Natural killer cell (primary cell): ENCODE results near the gene MIER2. TPM values are rescaled to one million over a fixed set of nuclear protein-coding genes. Genes with fewer than 3 reads are reported as not detected.
"Not testable (repeated sequence)": the region's sequence is repeated elsewhere in the genome, so short reads cannot be mapped to it uniquely, and the experiment has no call there.

Source experiments
- ATAC-seq, 3 donors: fragments of 150-1000 bp in 2 of 3; fragments of 200-7000 bp in 1 of 3; cut with Tn5 transposase; 1 replicate in 1 of 3; 2 replicates in 2 of 3; pipeline ENCODE4 v1.10.0; 2021; ENCODE audit warnings: mild to moderate bottlenecking in 2 of 3, moderate library complexity in 2 of 3
- DNase-seq, 2 donors: peaks; one replicate each; pipeline versions ENCODE4 v3.0.0 to v3.0.0-alpha.2; 2013 to 2021; ENCODE audit warnings: mixed read lengths in 1 of 2
- H3K27ac ChIP-seq: one replicate; pipeline ENCODE4 v1.5.1; 2013; ENCODE audit warnings: mild to moderate bottlenecking, low read length
- H3K27me3 ChIP-seq: one replicate; pipeline ENCODE4 v1.6.1; 2013; ENCODE audit warnings: low read length; ENCODE audit not compliant: control insufficient read depth, insufficient read depth
- H3K36me3 ChIP-seq: one replicate; pipeline ENCODE4 v1.6.1; 2013; ENCODE audit warnings: low read length; ENCODE audit not compliant: control insufficient read depth, insufficient read depth
- H3K4me1 ChIP-seq: one replicate; pipeline ENCODE4 v1.6.1; 2013; ENCODE audit warnings: low read length; ENCODE audit not compliant: control insufficient read depth, insufficient read depth
- H3K4me3 ChIP-seq: one replicate; pipeline ENCODE4 v1.5.1; 2013; ENCODE audit warnings: low read length
- H3K9me3 ChIP-seq: one replicate; pipeline ENCODE4 v1.6.1; 2013; ENCODE audit warnings: low read length; ENCODE audit not compliant: control insufficient read depth, insufficient read depth
- H3K27ac Mint-ChIP-seq, 2 donors: one replicate each; pipeline ENCODE4 v1.8.0; 2022; ENCODE audit warnings: mild to moderate bottlenecking in 2 of 2, mixed read lengths in 2 of 2, moderate library complexity in 1 of 2
- H3K27me3 Mint-ChIP-seq, 2 donors: one replicate each; pipeline ENCODE4 v1.8.0; 2022; ENCODE audit warnings: low read depth in 2 of 2, mixed read lengths in 2 of 2
- H3K36me3 Mint-ChIP-seq: one replicate; pipeline ENCODE4 v1.8.0; 2022; ENCODE audit warnings: mixed read lengths
- H3K4me1 Mint-ChIP-seq, 2 donors: one replicate each; pipeline ENCODE4 v1.8.0; 2022; ENCODE audit warnings: mixed read lengths in 2 of 2
- H3K4me3 Mint-ChIP-seq: one replicate; pipeline ENCODE4 v1.8.0; 2022; ENCODE audit warnings: mild to moderate bottlenecking, moderate library complexity, mixed read lengths
- H3K9me3 Mint-ChIP-seq, 2 donors: one replicate each; pipeline ENCODE4 v1.8.0; 2022; ENCODE audit warnings: mixed read lengths in 2 of 2
- WGBS: methylation state at CpG from one replicate; pipeline ENCODE4 v1.1.7; 2013; ENCODE audit warnings: missing lambda C conversion rate; ENCODE audit not compliant: insufficient coverage; 5-methylcytosine and 5-hydroxymethylcytosine counted together
- intact Hi-C: fragments of 100-400 bp; cut with micrococcal nuclease; formaldehyde crosslinking; loops from one replicate; pipeline ENCODE4 v1.14.2; 2022
- total RNA-seq, 4 donors: library from RNA; stranded (reverse); fragments of 120-200 nt in 1 of 4; gene quantifications; one replicate each; pipeline versions ENCODE4 v1.2.3 to v1.2.4, GENCODE V29; 2013 to 2022
- TF ChIP-seq, protein P1 (sequence below): fragments of 200-600 bp; IDR thresholded peaks from one replicate; pipeline ENCODE4 v1.8.0; 2022; ENCODE audit warnings: antibody characterized with exemption

MIER2 gene
- total RNA-seq, 3 donors from 2014 or later (not counting 1 experiment from before 2014, with no cell fraction given): 14.8 to 17.7 (median 15.4) TPM

DNA sequence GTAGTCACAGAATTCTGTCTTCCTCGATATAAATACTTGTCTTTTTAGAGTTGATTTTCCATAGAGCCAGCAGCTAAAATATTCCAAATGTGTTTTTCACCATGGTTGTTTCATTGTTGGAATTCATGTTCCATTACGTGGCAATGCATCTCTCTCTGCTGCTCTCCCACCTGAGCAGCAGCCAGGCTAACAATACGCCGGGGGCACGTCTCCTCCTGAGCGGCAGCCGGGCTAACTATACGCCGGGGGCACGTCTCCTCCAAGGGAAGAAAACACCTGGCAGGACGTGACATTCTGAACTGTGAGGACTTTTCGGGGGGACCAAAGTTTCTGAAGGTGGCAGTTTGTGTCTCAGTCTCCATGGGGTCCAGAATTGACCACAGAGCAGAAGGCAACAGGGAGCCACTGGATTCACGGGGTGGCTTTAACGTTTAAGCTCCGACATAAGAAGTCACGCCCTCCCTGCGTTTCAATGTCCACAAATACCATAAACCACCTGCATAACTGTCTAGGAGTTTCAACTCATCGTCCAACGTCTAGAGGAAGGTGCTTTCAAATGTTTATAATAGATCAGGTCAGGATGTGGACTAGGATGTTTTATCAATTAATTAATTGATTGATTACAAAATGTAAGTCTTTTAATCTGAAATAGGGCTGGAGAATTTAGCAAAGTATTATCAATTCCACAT lies 68.5 kb downstream of the MIER2 start:
- H3K9me3 ChIP-seq: no peaks in the 10 kb centered on the region
- intact Hi-C loops: no loop called here
- no peaks in the 10 kb centered on the region for H3K4me1 ChIP-seq
- no peak overlapping the region for H3K27ac ChIP-seq
- ATAC-seq (no peak), DNase-seq (no peak)
- Mint-ChIP-seq H3K4me1 (no peaks in the 10 kb centered on the region), H3K27me3 (peaks cover 16 to 22% of the 10 kb centered on the region in 2 donors), H3K4me3 (no peak overlapping the region), H3K9me3 (no peaks in the 10 kb centered on the region), H3K27ac (no peak overlapping the region), H3K36me3 (no peaks in the 10 kb centered on the region)
- TF ChIP-seq, protein P1, sequence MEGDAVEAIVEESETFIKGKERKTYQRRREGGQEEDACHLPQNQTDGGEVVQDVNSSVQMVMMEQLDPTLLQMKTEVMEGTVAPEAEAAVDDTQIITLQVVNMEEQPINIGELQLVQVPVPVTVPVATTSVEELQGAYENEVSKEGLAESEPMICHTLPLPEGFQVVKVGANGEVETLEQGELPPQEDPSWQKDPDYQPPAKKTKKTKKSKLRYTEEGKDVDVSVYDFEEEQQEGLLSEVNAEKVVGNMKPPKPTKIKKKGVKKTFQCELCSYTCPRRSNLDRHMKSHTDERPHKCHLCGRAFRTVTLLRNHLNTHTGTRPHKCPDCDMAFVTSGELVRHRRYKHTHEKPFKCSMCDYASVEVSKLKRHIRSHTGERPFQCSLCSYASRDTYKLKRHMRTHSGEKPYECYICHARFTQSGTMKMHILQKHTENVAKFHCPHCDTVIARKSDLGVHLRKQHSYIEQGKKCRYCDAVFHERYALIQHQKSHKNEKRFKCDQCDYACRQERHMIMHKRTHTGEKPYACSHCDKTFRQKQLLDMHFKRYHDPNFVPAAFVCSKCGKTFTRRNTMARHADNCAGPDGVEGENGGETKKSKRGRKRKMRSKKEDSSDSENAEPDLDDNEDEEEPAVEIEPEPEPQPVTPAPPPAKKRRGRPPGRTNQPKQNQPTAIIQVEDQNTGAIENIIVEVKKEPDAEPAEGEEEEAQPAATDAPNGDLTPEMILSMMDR: no peak
- peaks cover 2% of the 10 kb centered on the region for H3K27me3 ChIP-seq
- no peak overlapping the region for H3K4me3 ChIP-seq
- no peaks in the 10 kb centered on the region for H3K36me3 ChIP-seq
- 93% methylated on average over 19 of the region's 19 CpGs for WGBS

DNA sequence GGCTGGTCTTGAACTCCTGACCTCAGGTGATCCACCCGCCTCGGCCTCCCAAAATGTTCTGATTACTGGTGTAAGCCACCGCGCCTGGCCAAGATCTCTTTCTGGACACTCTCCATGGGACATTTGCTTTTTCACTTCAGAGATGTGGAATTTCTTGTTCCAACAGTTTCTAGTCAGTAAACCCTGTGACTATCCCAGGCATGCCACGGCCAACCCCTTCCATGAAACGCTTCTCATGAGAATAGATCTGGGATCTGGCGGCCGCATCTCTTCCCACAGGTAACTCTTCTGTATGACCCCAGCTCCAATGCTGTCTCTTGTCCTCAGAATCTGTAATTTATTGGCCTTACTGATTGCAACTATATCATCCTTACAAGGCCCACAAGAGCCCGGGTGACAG lies 69.6 kb downstream of the MIER2 start:
- TF ChIP-seq, protein P1: no peak
- no peaks in the 10 kb centered on the region for H3K27me3 ChIP-seq
- Mint-ChIP-seq H3K27me3 (peaks cover 16 to 22% of the 10 kb centered on the region in 2 donors), H3K4me1 (no peaks in the 10 kb centered on the region), H3K9me3 (no peaks in the 10 kb centered on the region), H3K27ac (no peak overlapping the region), H3K4me3 (no peak overlapping the region), H3K36me3 (no peaks in the 10 kb centered on the region)
- intact Hi-C loops: no loop called here
- DNase-seq (no peak), ATAC-seq (no peak)
- no peaks in the 10 kb centered on the region for H3K9me3 ChIP-seq
- no peaks in the 10 kb centered on the region for H3K36me3 ChIP-seq
- WGBS: 89% methylated on average over 9 of the region's 9 CpGs
- H3K27ac ChIP-seq: no peak overlapping the region
- no peak overlapping the region for H3K4me3 ChIP-seq
- H3K4me1 ChIP-seq: no peaks in the 10 kb centered on the region

DNA sequence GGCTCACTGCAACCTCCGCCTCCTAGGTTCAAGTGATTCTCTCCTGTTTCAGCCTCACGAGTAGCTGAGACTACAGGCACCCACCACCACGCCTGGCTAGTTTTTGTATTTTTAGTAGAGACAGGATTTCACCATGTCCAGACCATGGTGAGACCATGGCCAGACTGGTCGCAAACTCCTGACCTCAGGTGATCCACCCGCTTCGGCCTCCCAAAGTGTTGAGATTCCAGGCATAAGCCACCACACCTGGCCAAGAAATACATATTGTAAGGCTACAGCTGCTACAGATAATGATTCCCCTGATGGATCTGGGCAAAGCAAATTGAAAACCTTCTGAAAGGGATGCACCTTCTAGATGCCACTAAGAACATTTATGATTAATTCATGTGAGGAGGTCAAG lies 71.2 kb downstream of the MIER2 start:
- Mint-ChIP-seq H3K27ac (no peak overlapping the region), H3K4me1 (no peaks in the 10 kb centered on the region), H3K4me3 (no peak overlapping the region), H3K9me3 (no peaks in the 10 kb centered on the region), H3K36me3 (no peaks in the 10 kb centered on the region), H3K27me3 (peaks cover 14 to 18% of the 10 kb centered on the region in 2 donors)
- H3K36me3 ChIP-seq: no peaks in the 10 kb centered on the region
- H3K9me3 ChIP-seq: no peaks in the 10 kb centered on the region
- ATAC-seq (no peak), DNase-seq (no peak)
- no peak overlapping the region for H3K4me3 ChIP-seq
- no peaks in the 10 kb centered on the region for H3K4me1 ChIP-seq
- WGBS: 88% methylated on average over 6 of the region's 6 CpGs
- TF ChIP-seq, protein P1: no peak
- H3K27ac ChIP-seq: no peak overlapping the region
- no peaks in the 10 kb centered on the region for H3K27me3 ChIP-seq
- intact Hi-C loops: no loop called here

DNA sequence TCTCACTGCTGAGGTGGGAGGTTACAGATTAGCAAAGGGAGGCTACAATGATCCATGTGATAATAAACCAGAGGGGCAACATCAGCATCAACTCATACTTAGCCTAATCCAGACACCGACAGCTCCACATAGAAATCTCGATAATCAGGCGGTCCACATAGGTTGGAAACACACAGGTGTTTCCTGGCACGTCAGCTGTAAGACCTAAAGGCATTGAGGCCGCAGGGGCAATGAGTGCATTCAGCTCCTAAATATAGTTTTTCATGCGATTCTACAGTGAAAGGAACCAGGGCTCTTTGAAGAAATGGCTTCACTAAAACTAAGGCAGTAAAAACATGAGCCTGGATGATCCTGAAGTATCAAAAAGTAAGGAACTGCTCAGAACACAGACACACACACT lies 72.7 kb downstream of the MIER2 start:
- Mint-ChIP-seq H3K36me3 (no peaks in the 10 kb centered on the region), H3K27ac (no peak overlapping the region), H3K9me3 (no peaks in the 10 kb centered on the region), H3K4me1 (peaks cover 7% of the 10 kb centered on the region in 2 donors), H3K27me3 (peaks cover 15 to 29% of the 10 kb centered on the region in 2 donors), H3K4me3 (no peak overlapping the region)
- ATAC-seq: no peak
- H3K27me3 ChIP-seq: peaks cover 4% of the 10 kb centered on the region
- H3K4me1 ChIP-seq: peaks cover 8% of the 10 kb centered on the region
- H3K9me3 ChIP-seq: no peaks in the 10 kb centered on the region
- H3K36me3 ChIP-seq: no peaks in the 10 kb centered on the region
- no peak for DNase-seq
- no peak overlapping the region for H3K27ac ChIP-seq
- 30% methylated on average over 6 of the region's 6 CpGs for WGBS
- TF ChIP-seq, protein P1: no peak
- intact Hi-C loops: no loop called here
- no peak overlapping the region for H3K4me3 ChIP-seq

DNA sequence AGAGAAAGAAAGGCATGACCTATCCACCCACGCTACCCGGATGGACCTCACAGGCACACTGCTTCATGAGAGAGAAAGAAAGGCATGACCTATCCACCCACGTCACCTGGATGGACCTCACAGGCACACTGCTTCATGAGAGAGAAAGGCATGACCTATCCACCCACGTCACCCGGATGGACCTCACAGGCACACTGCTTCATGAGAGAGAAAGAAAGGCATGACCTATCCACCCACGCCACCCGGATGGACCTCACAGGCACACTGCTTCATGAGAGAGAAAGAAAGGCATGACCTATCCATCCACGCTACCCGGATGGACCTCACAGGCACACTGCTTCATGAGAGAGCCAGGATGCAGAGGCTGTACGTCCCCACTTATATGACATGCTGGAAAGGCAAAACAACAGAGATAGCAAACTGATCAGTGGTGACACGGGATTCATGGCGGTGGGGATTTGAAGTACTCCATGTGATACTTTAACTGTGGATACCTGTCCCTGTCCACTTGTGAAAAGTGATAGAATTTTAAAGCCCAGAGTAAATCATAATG lies 73.8 kb downstream of the MIER2 start:
- H3K27me3 Mint-ChIP-seq: peaks cover 18 to 36% of the 10 kb centered on the region in 2 donors
- H3K27ac Mint-ChIP-seq: not testable (repeated sequence)
- WGBS: 77% methylated on average over 10 of the region's 12 CpGs

More for the DNA sequence above, 73.8 kb downstream of the MIER2 start:
- H3K9me3 ChIP-seq, H3K36me3 ChIP-seq, H3K9me3 Mint-ChIP-seq, H3K36me3 Mint-ChIP-seq, H3K4me3 ChIP-seq, DNase-seq, H3K27ac ChIP-seq, ATAC-seq, H3K4me3 Mint-ChIP-seq, intact Hi-C loops: not testable (repeated sequence)
- peaks cover 11 to 12% of the 10 kb centered on the region in 2 donors for H3K4me1 Mint-ChIP-seq
- H3K27me3 ChIP-seq: peaks cover 13% of the 10 kb centered on the region
- H3K4me1 ChIP-seq: peaks cover 11% of the 10 kb centered on the region
